HG02642 (cell line): ENCODE measurements around the gene RNGTT.
"Not testable (repeated sequence)": the region's sequence is repeated elsewhere in the genome, so short reads cannot be mapped to it uniquely, and the experiment has no call there.

ENCODE experiments used
- ATAC-seq: cut with Tn5 transposase; IDR thresholded peaks from one replicate; pipeline ENCODE4 v1.9.1; 2021; ENCODE audit warnings: mild to moderate bottlenecking; ENCODE audit not compliant: unreplicated experiment, poor library complexity

RNGTT gene

GRCh38 chr6:88963139-88964090 lies at the start of gene RNGTT:
Gene RNGTT, minus strand, starts transcription at chr6:88963618. Its CDS starts 209 bp downstream, at chr6:88963409.
- ATAC-seq, result peak; percentile 99

GRCh38 chr6:89011436-89011835 lies 48.0 kb upstream of the RNGTT start:
- ATAC-seq, result no peak

DNA sequence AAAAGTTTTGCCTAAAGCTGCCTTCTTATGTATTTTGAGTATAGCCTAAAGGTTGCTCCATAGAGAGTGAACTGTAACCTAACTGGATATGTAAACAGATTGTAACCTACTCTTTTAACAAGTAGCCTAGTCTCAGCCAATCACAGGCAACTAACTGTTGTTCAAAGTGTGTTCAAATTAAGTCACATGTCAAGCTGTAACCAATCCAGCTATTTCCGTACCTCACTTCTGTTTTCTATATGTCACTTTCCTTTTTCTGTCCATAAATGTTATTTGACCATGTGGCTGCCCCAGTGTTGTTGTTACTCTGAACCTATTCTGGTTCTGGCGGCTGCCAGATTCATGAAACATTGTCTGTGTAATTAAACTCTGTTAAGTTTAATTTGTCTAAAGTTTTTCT lies 47.4 kb upstream of the RNGTT start:
- no peak for ATAC-seq

GRCh38 chr6:89009624-89010059 lies 46.2 kb upstream of the RNGTT start:
- ATAC-seq, result no peak

DNA sequence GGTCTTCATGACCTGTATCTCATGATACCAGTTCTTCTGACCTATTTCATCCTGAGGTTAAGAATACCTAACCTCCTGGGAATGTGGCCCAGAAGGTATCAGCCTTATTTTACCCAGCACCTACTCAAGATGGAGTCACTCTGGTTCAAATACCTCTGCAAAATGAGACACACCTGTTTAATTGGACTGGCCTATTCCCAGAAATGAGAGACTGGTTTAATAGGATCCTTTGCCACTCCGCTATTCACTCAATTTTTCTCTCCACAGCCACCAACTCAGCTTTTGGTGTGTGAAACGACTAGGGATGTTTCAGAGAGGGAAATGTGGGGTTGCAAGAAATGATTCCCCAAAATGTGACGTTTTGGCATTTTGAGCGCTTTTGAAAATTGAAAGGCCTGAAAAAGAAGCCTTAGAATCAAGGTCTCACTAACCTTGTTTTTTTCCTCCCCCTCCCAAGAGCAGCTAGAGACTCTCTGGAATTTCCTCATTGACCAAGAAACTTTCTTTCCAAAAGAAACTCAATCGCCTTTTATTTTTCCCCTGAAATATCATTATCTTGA lies 45.5 kb upstream of the RNGTT start:
- no peak for ATAC-seq

- ATAC-seq, result no peak
Measured at GRCh38 chr6:89008001-89008814, 44.8 kb upstream of the RNGTT start.

DNA sequence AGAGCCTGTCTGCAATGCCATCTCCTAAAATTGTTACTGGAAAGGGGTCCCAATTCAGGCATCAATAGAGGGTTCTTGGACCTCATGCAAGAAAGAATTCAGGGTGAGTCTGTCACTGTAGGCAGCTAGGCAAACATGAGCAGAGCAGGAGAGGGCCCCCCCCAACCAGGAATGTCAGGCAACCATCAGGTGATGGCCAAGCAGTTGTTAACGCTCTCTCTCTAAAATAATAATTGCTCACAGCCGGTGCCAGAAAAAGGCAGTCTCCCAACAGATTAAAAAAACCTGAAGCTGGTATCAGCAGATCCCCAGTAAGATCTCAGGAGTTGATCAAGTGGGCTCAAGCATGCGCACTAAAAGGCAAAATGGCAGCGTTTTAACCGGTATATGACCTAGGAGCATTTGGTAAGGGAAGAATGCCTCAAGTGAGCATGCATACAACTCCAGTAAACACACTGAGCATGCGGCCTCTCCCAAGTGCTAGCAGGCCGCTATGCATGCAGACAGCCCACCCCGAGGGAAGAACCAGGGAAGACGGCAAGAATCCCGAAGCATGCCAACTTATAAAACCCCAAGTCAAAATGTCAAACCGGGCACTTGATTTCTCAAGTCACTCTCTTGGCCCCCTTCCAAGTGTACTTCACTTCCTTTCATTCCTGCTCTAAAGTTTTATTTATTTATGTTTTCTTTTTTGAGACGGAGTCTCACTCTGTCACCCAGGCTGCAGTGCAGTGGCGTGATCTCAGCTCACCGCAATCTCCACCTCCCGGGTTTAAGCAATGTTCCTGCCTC lies 44.0 kb upstream of the RNGTT start:
- ATAC-seq, result no peak

DNA sequence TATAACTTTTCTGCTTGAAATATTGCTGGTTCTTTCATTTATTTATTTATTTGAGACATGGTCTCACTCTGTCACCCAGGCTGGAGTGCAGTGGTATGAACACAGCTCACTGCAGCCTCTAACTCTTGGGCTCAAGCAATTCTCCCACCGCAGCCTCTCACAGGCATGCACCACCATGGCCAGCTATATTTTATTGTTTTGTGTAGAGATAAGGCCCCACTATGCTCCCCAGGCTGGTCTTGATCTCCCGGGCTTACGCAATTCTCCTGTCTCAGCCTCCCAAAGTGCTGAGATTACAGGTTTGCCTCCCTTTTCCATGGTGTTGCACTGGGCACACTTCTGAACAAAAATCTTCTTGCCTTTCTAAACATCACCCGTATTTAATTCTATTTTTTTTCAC lies 39.1 kb upstream of the RNGTT start:
- no peak for ATAC-seq

- ATAC-seq, result no peak
Measured at GRCh38 chr6:88997327-88997726, 33.9 kb upstream of the RNGTT start.

DNA sequence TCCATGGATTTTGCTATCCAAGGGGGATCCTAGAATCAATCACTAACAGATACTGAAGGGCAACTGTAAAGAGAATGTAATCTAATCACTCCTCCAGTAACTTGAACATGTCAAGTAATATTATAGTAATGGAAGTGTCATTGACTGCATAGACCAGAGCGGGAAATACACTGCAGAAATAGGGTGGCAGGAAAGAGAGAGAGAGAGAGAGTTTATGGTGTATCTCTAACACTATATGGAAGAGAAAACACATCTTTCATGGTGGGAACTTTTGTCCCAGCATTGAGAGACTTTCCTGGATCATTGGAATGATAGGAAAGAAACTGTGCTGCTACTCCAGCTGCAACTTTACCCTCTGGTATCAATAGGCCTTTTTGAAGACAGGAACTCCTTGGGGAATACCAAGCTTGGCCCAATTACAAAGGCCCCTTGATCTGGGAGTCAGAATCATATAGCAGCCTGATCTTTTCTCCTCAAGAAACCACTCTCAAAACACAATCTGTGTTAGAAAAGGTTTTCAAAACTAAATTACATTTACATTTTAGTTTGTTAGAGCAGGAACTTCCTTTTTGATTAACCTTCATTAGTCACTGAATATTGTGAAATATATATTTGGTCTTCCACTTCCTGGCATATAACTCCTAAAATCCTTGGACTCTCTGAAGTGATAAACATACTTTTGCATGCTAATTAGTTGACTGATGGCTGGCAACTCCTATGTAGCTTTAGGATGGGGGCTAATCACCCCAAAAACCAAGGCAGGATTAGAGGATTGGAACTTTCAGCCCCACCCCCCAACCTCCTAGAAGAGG lies 29.5 kb upstream of the RNGTT start:
- no peak for ATAC-seq

GRCh38 chr6:88989215-88989614 lies 25.8 kb upstream of the RNGTT start:
- ATAC-seq, result no peak

DNA sequence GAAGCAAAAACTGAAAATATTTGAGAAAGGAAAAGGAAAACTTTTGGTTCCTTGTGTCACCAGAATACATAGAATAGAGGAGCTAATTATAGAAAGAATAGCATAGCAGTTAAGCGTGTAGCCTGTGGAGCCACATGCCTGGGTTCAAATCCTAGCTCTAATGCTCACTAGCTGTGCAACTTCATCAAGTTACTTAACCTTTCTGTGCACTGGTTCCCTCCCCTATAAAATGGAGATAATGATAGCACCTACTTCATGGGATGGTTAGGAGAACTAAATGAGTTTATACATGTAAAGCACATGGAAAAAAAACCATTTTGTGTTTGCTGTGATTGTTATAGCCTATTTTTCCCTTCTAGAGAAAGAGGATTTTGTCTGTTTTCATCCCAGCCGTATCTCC lies 24.5 kb upstream of the RNGTT start:
- ATAC-seq, result no peak

GRCh38 chr6:88985901-88986300 lies 22.5 kb upstream of the RNGTT start:
- ATAC-seq, result no peak

DNA sequence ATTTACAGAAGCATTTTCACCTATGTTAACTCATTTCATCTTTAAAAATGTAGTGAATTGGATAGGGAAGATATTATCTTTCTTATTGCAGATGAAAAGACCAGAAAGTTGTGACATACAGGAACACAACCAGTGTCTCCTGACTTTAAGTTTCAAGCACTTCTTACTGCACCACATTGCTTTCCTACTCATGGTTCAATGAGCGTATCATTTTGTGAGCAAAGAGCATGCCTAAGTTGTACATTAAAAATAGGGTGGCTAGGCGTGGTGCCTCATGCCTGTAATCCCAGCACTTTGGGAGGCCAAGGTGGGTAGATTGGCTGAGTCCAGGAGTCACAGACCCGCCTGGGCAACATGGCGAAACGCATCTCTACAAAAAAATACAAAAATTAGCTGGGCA lies 21.2 kb upstream of the RNGTT start:
- no peak for ATAC-seq

DNA sequence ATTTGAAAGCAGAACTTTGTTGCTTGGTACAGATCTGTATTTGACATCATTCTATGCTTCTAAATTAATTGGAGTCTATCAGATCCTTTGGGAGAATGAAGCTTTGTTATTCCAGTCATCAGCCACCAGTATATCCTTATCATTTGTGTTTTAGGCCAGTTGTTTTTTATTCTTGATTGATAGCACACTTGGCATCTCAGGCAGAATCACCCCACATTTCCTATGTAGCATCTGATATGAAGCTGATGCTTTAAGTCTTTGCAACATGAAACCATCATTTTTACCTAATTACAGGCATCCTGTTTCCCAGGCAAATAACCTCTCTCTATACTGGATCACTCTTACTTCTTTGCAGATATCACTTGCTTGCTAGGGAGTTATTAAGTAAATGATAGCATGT lies 20.7 kb upstream of the RNGTT start:
- ATAC-seq, result no peak

DNA sequence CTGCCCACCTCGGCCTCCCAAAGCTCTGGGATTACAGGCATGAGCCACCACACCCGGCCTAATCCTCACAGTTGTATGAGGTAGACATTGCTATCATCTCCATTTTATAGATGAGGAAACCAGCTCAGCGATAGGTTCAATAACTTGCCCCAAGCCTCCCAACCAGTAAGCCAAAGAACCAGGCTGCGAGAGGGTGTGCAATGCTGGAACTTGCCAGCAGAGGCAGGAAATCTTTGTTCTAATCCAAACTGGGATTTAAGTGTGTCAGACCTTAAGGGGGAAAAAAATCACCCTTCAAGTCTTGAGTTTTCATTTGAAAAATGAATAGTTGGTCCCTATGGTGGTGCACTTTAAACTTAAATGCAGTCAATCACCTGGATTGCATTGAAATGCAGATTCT lies 20.1 kb upstream of the RNGTT start:
- no peak for ATAC-seq

DNA sequence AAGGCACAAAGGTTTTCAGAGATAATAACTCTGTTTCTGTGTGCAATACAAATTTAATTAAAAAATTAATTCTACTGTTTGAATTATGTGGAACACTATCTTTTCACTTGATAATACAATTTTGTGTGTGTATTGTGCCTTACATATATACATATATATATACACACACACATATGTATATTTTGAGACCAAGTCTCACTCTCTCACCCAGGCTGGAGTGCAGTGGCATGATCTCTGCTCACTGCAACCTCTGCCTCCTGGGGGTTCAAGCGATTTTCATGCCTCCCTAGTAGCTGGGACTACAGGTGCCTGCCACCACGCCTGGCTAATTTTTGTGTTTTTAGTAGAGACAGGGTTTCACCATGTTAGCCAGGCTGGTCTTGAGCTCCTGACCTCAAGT lies 19.7 kb upstream of the RNGTT start:
- not testable (repeated sequence) for ATAC-seq

- ATAC-seq, result no peak
Measured at GRCh38 chr6:88982720-88983119, 19.3 kb upstream of the RNGTT start.

GRCh38 chr6:88975369-88975768 lies 12.0 kb upstream of the RNGTT start:
- ATAC-seq, result no peak
